Measurements from ENCODE around the gene ENG.
A peak's percentile ranks its signal among the peaks of the same experiment; 100 is the strongest.

ENG gene

DNA sequence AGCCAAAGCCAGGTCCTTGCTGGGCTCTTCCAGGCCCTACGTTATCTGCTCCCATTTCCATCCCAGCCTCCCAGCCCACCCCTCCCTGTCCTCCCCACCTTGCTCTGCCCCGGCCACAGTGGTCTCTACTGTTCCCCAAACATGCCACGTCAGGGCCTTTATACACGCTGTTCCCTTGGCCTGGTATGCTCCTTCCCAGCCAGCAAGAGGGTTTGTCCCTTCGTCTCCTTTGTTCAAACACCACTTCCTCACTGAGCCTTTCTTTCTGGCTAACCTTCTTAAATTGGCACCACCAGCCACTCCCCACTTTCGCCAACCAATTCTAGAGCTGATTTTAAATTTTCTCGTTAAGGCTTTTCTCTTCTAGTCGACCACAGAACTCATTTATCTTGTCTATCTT is 85.8 kb downstream of the ENG start:
- no peak overlapping the region for H3K4me3 ChIP-seq (ENCODE audit: low read depth, low read length)
- in situ Hi-C loops (cut with HindIII; ENCODE audit: low sequenced_read_pairs) = no loop called here
- TF ChIP-seq, protein P1, sequence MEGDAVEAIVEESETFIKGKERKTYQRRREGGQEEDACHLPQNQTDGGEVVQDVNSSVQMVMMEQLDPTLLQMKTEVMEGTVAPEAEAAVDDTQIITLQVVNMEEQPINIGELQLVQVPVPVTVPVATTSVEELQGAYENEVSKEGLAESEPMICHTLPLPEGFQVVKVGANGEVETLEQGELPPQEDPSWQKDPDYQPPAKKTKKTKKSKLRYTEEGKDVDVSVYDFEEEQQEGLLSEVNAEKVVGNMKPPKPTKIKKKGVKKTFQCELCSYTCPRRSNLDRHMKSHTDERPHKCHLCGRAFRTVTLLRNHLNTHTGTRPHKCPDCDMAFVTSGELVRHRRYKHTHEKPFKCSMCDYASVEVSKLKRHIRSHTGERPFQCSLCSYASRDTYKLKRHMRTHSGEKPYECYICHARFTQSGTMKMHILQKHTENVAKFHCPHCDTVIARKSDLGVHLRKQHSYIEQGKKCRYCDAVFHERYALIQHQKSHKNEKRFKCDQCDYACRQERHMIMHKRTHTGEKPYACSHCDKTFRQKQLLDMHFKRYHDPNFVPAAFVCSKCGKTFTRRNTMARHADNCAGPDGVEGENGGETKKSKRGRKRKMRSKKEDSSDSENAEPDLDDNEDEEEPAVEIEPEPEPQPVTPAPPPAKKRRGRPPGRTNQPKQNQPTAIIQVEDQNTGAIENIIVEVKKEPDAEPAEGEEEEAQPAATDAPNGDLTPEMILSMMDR (IDR thresholded peaks at IDR 0.05; ENCODE audit: low read depth, low read length) = no peak
- DNase-seq (ENCODE audit: low read depth, low spot score) = no peak

DNA sequence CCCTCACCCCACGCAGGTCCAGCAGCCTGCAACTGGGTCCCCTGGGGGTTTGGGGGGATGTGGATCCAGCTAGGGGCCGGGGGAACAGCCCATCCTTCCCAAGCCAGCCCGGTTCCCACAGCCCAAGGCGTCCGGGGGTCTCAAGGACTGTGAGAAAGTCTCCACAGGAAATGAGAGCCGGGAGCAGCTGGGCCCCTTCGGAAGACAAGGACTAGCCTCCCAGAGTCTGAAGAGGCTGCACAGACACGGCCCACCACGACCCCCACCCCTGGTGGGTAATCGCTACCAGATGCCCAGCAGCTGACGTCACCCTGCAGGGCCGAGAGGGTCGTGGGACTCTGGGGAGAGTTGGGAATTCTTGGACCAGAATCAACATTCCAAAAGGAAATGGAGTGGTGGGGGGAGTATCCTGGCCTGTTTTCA is 86.5 kb downstream of the ENG start:
- in situ Hi-C loops (cut with HindIII; ENCODE audit: low sequenced_read_pairs) = no loop called here
- DNase-seq (ENCODE audit: low read depth, low spot score) = peak; percentile 16
- TF ChIP-seq, protein P1 (IDR thresholded peaks at IDR 0.05; ENCODE audit: low read depth, low read length) = no peak
- H3K4me3 ChIP-seq (ENCODE audit: low read depth, low read length) = no peak overlapping the region

DNA sequence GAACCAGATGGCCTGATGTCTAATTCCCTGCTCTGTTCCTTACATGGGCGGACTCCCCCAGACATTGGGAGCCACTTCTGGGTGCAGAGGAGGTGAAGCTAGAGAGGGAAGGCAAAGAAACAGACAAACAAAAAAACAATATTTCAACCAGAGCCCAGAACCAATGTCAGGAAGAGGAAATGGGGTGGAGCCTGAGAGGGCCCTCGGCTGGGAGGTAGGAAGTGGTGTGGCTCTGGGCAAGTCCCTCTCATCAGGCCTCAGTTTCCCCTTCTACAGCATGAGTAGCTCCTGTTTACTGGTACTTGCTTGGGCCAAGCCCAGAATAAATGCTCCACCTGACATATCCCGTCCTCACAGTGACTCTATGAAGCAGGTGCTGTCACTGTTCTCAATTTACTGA is 87.0 kb downstream of the ENG start:
- in situ Hi-C loops (cut with HindIII; ENCODE audit: low sequenced_read_pairs) = no loop called here

DNA sequence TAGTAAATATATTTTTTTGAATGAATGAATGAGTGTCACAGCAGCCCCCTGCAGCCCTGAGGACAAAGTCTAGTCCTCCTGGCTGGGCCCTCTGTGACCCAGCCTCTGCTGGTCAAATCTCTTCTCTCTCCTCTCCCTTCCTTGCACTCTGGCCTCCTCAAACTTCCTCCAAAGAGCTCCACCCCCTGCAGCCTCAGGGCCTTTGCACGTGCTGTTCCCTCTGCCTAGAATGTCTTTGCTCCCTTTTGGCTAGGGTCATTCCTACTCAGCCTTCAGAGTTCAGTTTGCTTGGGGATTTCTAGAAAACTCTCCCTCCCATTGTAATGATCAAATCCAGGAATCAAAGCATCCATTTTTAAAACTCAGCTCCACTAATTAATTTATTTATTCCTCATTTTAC is 89.0 kb downstream of the ENG start:
- in situ Hi-C loops (cut with HindIII; ENCODE audit: low sequenced_read_pairs) = no loop called here
- TF ChIP-seq, protein P1 (IDR thresholded peaks at IDR 0.05; ENCODE audit: low read depth, low read length) = no peak
- H3K4me3 ChIP-seq (ENCODE audit: low read depth, low read length) = no peak overlapping the region
- DNase-seq (ENCODE audit: low read depth, low spot score) = no peak

More for the DNA sequence above, 87.0 kb downstream of the ENG start:
- no peak for DNase-seq (ENCODE audit: low read depth, low spot score)
- H3K4me3 ChIP-seq (ENCODE audit: low read depth, low read length) = no peak overlapping the region
- TF ChIP-seq, protein P1 (IDR thresholded peaks at IDR 0.05; ENCODE audit: low read depth, low read length) = no peak
